HG03342 (cell line): ENCODE results near the gene ADRA2B.
"Not testable (repeated sequence)": the region's sequence is repeated elsewhere in the genome, so short reads cannot be mapped to it uniquely, and the experiment has no call there.

Experiments used
- ATAC-seq: cut with Tn5 transposase; IDR thresholded peaks from one replicate; pipeline ENCODE4 v1.9.1; 2021; ENCODE audit warnings: mild to moderate bottlenecking, moderate library complexity; ENCODE audit not compliant: unreplicated experiment

ADRA2B gene

GRCh38 chr2:96091141-96091710 is 25.1 kb downstream of the ADRA2B start:
- ATAC-seq: no peak

DNA sequence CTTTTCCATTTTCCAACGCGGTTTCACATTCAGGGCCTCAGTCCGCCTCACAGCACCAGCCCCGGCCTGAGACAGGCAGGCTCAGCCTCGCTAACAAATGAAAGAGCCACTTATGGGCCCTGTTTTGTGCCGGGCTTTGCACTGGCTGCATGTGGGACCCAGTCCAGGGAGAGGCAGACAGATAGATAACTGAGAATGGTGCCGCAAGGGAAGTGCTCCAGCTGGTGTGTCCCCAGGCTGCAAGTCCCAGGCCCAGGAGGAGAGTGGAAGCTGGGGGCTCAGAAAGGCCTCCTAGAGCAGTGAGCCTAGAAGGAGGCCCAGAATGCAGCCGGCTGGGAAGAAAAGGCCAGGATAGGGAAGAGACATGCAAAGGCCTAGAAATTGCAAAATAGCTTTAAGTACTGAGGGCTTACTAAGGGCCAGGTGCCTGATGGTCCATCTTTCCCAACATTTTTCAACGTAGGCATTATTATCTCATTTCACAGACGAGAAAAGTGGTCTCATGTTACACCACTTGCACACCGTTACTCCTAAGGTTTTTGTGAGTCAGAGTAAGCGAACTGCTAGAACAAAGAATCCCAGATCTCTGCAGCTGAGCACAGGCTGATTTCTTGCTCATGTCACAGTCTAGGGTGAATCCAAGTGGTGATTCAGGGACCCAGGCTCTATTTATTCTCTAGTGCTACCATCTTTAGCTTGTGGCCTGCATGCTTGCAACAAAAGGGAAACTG is 26.0 kb downstream of the ADRA2B start:
- ATAC-seq: no peak

DNA sequence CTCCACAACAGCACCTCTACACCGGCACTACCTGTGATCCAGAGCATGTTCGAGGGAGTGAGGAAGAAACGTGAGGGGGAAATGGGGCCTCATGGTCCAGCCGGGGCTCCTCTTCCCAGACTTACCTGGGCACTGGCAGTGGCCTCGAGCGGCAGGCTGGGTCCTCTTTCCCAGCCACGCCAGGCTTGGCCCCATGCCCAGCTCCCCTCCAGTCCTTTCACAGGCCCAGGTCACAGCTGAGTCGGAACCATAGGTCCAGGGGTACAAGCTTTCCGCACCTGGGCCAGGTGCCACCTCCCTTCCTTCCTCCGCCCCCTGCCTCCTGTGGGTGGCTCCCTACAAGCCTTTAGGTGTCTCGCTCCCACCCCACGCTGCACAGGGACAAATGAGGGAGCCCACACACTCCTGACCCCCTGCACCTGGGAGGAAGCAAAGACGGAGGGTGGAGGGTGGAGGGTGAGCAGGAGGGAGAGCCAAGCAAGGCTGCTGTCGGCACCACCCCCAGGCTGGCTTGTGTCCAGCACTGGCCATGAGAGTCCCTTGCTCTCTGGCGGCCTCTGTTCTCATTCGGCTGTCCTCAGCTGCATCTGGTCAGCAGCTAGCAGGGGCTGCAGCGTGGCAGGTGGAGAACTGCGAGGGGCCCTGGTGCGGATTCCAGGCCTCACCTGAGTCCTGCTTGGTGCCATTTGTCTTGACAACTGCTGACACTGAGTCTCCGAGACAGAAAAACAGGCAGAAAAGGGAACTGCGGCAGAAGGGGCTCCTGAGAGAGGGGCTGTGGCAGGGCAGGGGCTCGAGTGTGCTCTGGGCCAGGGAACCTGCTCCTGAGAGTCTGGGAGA is 26.8 kb downstream of the ADRA2B start:
- no peak for ATAC-seq

DNA sequence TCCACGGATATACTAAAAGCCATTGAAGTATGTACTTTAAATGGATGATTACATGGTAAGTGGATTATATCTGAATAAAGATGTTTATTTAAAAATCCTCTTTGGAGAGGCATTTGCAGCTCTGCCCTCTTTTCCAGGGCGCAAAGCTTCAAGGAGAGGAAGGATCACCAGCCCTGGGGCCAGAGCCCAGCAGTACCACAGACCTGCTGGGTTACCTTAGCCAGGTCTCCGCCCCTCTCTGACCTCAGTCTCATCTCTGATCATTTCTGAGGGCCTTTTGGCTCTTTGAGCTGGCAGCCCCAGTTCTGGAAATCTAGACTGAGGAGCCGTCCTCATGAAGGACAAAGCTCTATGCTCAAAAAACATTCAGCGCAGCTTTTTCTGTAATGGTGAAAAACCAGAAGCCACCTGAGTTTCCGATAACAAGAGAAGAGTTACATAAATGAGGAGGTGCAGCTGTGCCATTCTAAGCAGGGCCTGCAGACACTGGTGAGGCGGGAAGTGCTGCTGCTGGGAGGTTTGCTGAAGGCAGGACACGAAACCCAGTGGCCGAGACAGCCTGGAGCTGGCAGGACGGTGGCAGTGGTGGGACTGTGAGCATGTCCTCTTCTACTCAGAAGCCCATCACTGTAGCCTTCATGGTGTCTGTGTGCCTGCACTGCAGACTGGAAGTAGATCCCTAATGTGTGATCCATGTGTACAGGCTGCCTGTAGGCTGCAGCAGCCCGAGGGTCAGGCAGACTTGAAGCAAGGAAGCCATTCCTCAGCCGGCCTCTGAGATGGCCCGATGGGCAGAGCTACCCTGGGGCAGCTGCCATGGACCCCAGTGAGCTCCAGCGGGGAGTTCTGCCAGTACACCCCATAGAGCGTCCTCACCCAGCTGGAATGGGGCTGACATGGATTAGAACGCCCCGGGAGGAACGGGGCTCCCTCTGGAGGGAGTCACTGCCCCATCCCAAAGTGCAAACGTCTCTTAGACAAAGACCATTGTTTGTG is 27.7 kb downstream of the ADRA2B start:
- ATAC-seq: no peak

DNA sequence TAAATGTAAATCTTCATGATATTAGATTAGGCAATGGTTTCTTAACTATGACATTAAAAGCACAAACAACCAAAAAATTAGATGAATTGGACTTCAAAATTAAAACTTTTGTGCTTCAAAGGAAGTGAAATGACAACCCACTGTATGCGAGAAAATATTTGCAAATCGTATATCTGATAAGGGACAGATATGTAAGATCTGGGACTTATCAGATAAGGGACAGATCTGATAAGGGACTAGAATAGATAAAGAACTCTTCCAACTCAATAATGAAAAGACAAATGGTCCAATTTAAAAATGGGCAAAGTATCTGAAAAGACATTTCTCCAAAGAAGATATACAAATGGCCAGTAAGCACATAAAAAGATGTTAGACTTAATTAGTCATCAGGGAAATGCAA is 29.2 kb downstream of the ADRA2B start:
- no peak for ATAC-seq

DNA sequence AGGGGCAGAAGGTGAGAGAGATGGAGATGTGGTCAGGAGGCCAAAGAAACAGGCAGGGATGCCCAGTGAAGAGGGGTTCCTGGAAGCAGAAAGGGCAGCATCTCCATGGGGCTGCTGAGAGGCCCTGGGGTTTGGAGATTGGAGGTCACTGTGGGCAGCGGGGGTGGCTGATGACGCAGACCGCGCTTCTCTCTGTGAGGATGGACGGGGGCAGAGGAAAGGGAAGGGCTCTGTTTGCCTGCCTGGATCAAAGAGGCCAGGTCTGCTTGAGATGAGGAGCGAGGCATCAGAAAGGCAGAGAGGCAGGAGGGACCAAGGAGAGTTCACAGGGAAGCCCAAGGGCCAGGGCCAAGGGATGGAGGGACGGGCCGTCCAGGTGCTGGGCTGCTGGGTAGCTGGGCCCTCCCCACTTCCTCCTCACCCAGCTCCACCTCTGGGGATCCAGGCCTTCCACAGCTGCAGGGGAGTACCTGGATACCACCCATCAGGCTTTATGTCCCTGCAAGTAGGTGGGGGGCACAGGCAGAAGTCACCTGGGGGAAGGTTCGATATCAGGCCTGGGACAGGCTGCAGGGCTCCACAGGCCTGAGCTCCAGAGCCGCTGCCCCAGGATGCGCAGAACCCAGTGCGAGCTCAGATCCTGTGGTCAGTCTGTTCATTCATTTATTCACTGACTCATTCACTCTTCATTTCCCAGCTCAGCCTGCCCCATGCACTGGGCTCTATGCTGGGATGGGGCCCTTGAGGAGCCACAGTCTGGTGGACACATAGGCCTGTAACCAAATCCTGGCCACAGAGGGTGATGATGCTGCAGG is 30.6 kb downstream of the ADRA2B start:
- no peak for ATAC-seq

DNA sequence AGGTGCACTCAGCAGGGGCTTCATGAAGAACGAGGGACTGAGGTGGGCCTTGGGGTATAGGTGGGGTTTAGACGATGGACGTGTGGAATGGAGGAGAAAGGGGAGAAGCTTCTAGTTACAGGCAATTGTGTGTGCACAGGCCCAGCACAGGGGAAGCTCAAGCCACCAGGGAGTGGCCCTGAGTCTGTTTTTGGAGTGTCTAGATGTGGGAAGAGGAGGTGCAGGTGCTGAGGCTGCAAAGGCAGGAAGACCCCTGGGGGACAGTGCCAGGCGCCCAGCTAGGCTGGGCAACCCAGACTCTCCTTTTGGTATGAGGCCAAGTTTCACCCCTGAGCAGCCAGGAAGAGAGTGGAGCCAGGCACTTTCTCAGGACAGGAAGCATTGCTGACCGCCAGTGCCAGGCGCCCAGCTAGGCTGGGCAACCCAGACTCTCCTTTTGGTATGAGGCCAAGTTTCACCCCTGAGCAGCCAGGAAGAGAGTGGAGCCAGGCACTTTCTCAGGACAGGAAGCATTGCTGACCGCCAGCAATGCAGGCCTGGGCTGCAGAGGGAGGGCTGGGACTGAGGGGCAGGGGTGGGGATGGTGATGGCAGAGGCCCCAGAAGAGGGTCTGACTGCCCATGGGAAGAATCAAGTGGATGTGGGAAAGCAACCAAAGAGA is 31.4 kb downstream of the ADRA2B start:
- ATAC-seq: not testable (repeated sequence)

- ATAC-seq: no peak
These were observed 32.1 kb downstream of the ADRA2B start for GRCh38 chr2:96083989-96084857.

DNA sequence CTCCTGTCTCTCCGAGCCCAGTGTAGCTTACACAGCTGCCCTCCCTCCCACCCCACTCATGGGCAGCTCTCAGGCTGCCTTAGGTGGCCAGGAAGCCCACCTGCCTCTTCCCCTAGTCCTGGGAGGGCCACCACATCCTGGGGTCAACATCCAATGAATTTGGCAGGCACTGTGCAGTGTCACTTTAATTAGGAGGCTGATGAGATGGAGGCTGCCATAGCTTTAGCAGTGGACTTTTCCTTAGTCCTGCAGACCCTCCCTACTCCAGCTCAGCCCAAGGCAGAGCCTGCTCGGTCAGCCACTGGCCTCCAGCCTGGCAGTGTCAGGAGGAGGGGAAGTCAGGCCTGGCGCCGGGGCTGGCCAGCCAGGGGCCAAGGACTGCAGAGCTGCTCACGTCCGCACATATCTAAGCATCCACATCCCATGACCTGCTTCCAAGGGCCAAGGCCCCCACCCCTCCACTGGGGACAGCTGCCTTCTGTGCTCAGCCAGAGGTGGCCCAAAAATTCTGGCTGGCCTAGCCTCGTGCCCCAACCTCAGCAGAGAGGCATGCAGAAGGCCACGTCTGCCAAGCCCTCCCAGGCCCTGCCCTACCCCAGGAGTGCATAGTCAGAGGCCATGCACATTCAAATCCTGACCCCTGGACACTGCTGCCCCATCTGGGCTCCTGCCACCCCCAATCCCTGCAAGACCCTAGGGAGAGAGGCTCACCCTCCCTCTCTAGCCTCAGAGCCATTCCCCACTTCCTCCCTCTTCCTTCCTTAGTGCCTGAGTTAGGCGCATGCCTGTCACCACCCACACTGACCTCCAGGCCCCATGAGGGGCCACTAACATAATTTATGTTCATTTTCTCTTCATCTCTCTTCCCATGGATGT is 33.1 kb downstream of the ADRA2B start:
- ATAC-seq: no peak

DNA sequence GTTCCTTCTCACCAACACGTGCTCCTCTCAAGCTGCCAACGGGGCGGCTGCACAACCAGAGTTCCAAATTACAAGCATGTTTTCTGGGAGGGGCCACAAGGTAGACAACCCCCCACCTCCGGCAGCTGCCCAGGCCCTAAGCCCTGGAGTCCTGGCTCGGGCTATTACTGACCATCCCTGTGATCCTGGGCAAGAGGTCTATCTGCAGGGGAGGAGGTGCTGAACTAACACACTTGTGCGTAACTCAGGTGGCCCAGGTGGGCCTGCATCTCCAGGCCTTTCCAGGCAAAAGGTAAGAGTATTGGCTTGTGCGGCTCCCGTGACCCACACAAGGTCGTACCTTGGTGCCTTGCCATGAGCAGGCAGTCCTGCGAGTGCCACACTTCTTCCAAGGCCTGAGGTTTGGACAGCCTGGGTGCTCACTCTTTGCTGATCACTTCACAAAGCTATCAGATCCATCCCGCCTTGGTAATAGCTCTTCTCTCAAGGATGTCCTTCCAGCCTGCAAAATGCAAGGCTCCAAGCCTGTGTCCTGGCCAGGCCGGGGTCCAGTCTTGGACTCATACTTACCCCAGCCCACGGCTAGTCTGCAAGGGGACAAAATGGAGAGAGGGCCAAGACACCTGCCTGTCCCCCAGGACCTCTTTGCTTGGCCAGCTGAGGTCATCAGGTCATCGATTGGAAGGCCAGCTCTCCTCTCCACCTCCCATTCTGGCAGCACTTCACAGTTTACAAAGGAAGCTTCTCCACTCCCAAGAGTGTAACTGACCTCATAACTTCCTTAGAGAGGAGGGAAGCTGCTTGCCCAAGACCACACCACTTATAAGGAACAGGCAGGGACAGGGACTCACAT is 33.9 kb downstream of the ADRA2B start:
- no peak for ATAC-seq

- no peak for ATAC-seq
These were observed 35.3 kb downstream of the ADRA2B start for GRCh38 chr2:96081042-96081441.

GRCh38 chr2:96075199-96075771 is 41.1 kb downstream of the ADRA2B start:
- no peak for ATAC-seq

GRCh38 chr2:96074156-96074555 is 42.2 kb downstream of the ADRA2B start:
- ATAC-seq: no peak

DNA sequence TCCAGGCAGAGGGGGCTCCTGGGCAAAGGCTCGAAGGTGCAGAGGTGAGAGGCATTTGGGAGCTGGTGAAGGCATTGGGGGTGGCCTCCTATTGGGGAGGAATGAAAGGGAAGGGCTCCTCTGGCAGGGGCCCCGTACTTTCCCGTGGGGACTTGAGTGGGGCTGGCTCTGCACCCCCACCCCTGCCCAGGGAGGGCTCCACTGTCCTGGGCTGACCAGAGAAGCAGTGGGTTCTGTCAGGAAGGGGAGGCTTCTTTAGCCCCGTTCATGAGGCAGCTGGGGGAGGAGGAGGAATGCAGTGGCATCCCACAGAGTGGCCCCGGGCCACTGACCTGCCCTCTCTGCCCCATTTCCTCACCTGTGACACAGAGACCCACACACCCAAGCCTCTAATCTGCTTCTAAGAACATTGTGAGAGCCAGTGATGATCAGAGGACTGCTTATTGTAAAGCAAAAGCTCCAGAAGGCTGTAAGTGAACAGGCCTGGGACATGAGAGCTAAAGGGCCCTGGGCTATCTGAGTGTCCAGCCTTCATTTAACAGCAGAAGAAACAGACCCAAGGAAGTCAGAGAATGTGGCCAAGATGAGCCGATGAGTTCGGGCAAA is 43.1 kb downstream of the ADRA2B start:
- no peak for ATAC-seq

DNA sequence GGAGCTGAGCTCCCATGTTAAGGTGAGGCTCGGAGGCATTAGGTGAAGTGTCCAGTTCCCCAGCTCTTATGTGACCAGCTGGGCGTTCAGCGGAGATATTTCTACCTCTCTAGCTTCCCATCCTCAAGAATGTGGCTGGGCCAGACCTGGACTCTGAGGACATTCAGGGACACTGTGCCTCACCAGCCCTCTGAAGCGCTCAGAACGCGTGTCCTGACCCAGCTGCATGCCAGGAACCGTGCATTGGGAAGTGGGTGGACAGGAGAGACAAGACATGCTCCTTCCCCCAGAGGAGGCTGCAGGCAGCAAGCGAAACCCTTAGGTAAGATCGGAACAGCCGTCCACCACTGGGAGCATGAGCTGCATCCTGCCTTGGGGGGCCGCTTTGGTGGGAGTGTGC is 43.6 kb downstream of the ADRA2B start:
- ATAC-seq: no peak

- ATAC-seq: not testable (repeated sequence)
These were observed 44.3 kb downstream of the ADRA2B start for GRCh38 chr2:96071977-96072491.
